SIG-M5 treated with dmso at 0.1 percent for 504 hours (cell line): ENCODE measurements around the gene RCOR3.
"Not testable (repeated sequence)": the region's sequence is repeated elsewhere in the genome, so short reads cannot be mapped to it uniquely, and the experiment has no call there.

Experiments used
- DNase-seq: peaks from one replicate; lab custom pipeline; 2025; ENCODE audit not compliant: unreplicated experiment; lab: John Stamatoyannopoulos, UW

The RCOR3 gene

GRCh38 chr1:211259638-211260126 lies 516 bp downstream of the RCOR3 start:
- DNase-seq, result peak; percentile 69

- DNase-seq, result peak; percentile 85
Measured at GRCh38 chr1:211260141-211261107, 1.3 kb downstream of the RCOR3 start.

- peak; percentile 23 for DNase-seq
Measured at GRCh38 chr1:211261229-211261628, 2.1 kb downstream of the RCOR3 start.

- not testable (repeated sequence) for DNase-seq
Measured at GRCh38 chr1:211263022-211263421, 3.9 kb downstream of the RCOR3 start.

- DNase-seq, result peak; percentile 45
Measured at GRCh38 chr1:211267204-211267857, 8.2 kb downstream of the RCOR3 start.

GRCh38 chr1:211279340-211279739 lies 20.2 kb downstream of the RCOR3 start:
- DNase-seq, result no peak

- no peak for DNase-seq
Measured at GRCh38 chr1:211280910-211281309, 21.7 kb downstream of the RCOR3 start.

- DNase-seq, result no peak
Measured at GRCh38 chr1:211281320-211282022, 22.3 kb downstream of the RCOR3 start.

- DNase-seq, result no peak
Measured at GRCh38 chr1:211282023-211282373, 22.8 kb downstream of the RCOR3 start.

- DNase-seq, result no peak
Measured at GRCh38 chr1:211285196-211285595, 26.0 kb downstream of the RCOR3 start.

- no peak for DNase-seq
Measured at GRCh38 chr1:211287218-211287617, 28.1 kb downstream of the RCOR3 start.

GRCh38 chr1:211292411-211292810 lies 33.2 kb downstream of the RCOR3 start:
- DNase-seq, result no peak

- no peak for DNase-seq
Measured at GRCh38 chr1:211296396-211296795, 37.2 kb downstream of the RCOR3 start.

- DNase-seq, result no peak
Measured at GRCh38 chr1:211305044-211305443, 45.9 kb downstream of the RCOR3 start.

GRCh38 chr1:211309617-211310016 lies 50.5 kb downstream of the RCOR3 start:
- DNase-seq, result no peak

- DNase-seq, result no peak
Measured at GRCh38 chr1:211313392-211313791, 54.2 kb downstream of the RCOR3 start.

GRCh38 chr1:211318576-211319280 lies 59.6 kb downstream of the RCOR3 start:
- DNase-seq, result peak; percentile 34

GRCh38 chr1:211319892-211320291 lies 60.7 kb downstream of the RCOR3 start:
- no peak for DNase-seq

- DNase-seq, result peak; percentile 20
Measured at GRCh38 chr1:211320980-211321379, 61.8 kb downstream of the RCOR3 start.

- DNase-seq, result not testable (repeated sequence)
Measured at GRCh38 chr1:211321646-211322045, 62.5 kb downstream of the RCOR3 start.
